ENCODE measurements around the gene THBS3.

THBS3 gene

DNA sequence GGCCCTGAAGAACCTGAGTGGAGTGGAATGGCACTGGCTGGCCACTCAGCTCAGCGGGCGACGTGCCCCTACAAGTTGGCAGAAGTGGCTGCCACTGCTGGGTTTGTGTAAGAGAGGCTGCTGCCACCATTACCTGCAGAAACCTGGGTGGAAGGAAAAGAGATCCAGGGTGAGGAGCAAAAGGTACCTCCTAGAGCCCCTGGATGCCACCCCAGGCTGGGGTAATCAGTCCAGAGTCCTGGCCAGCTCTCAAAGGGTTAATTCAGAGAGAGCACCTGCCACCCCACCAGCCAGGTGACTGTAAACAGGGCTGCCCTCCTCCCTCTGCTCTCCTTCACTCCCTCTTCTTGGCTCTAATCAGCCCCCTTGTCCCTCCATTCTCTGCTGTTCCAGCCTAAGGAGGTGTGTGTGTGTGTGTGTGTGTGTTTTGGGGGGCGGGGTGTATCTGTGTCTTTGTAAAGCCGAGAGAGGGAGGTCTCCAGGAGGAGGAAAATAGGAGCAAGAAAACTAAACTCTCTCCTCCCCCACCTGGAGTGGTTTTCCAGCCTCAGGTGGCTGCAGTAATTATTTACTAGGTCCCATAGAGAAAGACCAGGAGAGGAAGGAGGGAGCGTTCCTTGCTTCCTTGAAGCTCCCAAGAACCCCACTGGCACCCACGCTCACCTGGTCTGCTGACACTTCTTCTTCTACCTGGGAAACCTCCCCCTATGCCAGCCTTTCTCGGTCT, 21.5 kb downstream of the THBS3 start:
- Histone ChIP-seq H3K4me3 (ENCODE audit: extremely low read depth, insufficient read depth, low read length, poor library complexity, severe bottlenecking) (no peak overlapping the region), H3K36me3 (ENCODE audit: control insufficient read depth, insufficient read depth, low read length) (peaks cover 23% of the 10 kb centered on the region), H3K4me1 (ENCODE audit: control insufficient read depth, insufficient read depth, low read length, poor library complexity, severe bottlenecking) (no peaks in the 10 kb centered on the region), H3K9me3 (ENCODE audit: control insufficient read depth, low read length) (no peaks in the 10 kb centered on the region), H3K27ac (ENCODE audit: low read depth, low read length, severe bottlenecking) (no peak overlapping the region)
- 92 to 96% methylated on average over 3 to 4 of the region's 8 CpGs for WGBS, 2 experiments (ENCODE audit: insufficient coverage in 2 of 2)

DNA sequence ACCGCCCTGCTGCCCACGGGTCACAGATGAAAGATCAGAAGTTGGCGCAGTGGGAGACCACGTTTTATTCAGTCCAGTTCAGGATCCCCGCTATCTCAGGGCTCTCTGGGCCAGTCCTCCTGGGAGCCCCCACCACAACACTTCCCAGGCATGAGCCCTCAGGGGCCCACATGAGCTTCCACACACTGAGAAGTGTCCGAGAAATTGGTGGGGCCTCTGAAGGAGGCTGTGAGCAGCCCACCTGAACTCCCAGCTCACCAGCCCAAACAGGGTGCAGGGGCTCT, 22.0 kb downstream of the THBS3 start:
- H3K4me1 ChIP-seq (ENCODE audit: control insufficient read depth, insufficient read depth, low read length, poor library complexity, severe bottlenecking) = no peaks in the 10 kb centered on the region
- no peak overlapping the region for H3K27ac ChIP-seq (ENCODE audit: low read depth, low read length, severe bottlenecking)
- 80 to 88% methylated on average over 6 of the region's 6 CpGs for WGBS, 2 experiments (ENCODE audit: insufficient coverage in 2 of 2)
- no peaks in the 10 kb centered on the region for H3K9me3 ChIP-seq (ENCODE audit: control insufficient read depth, low read length)
- peaks cover 28% of the 10 kb centered on the region for H3K36me3 ChIP-seq (ENCODE audit: control insufficient read depth, insufficient read depth, low read length)
- H3K4me3 ChIP-seq (ENCODE audit: extremely low read depth, insufficient read depth, low read length, poor library complexity, severe bottlenecking) = no peak overlapping the region

DNA sequence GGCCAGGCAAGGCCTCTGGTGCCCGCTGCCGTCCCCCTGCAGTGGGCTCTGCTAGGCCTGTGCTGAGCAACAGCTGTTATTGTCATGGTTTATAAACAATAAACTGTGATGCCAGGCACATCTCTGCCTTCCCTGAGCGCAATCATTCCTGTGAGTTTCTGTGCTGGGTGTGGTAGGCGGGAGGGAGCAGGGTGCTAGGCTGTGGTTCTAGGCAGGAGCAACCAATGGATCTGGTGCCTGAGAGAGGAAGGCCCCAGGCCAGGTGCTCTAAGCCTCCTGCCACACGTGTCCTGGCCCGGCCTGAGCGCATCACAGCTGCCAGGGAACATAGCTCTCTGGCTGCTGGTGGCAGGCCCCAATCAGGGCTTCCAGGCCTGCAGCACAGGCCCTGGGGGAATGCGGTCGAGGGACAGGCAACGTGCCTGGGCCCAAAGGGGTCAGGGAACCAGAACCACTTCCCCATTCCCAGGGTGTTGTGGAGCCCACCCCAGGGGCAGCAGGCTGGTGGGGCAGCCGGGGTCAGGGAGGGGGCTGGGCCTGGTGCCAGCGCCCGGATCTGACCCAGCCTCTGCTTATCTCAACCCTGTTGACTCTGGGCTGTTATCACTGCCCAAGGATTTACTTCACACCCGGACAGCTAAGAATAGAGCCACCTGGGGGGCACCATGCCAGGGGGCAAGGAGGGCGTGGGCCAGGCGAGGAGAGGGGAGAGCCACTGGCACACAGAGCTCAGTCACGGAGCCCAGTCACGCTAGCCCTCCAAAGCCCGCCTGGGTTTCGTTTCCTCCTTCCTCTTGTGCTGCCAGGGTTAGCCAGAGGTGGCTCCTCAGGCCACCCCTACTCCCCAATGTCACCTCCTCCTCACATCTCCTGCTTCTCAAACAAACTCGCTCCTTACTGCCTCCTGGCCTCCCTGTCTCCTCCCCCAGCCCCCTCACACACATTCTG, 22.6 kb downstream of the THBS3 start:
- WGBS, 2 experiments (ENCODE audit: insufficient coverage in 2 of 2) = 84 to 90% methylated on average over 14 to 16 of the region's 21 CpGs
- Histone ChIP-seq H3K9me3 (ENCODE audit: control insufficient read depth, low read length) (no peaks in the 10 kb centered on the region), H3K4me3 (ENCODE audit: extremely low read depth, insufficient read depth, low read length, poor library complexity, severe bottlenecking) (no peak overlapping the region), H3K4me1 (ENCODE audit: control insufficient read depth, insufficient read depth, low read length, poor library complexity, severe bottlenecking) (no peaks in the 10 kb centered on the region), H3K36me3 (ENCODE audit: control insufficient read depth, insufficient read depth, low read length) (peaks cover 28% of the 10 kb centered on the region), H3K27ac (ENCODE audit: low read depth, low read length, severe bottlenecking) (no peak overlapping the region)

DNA sequence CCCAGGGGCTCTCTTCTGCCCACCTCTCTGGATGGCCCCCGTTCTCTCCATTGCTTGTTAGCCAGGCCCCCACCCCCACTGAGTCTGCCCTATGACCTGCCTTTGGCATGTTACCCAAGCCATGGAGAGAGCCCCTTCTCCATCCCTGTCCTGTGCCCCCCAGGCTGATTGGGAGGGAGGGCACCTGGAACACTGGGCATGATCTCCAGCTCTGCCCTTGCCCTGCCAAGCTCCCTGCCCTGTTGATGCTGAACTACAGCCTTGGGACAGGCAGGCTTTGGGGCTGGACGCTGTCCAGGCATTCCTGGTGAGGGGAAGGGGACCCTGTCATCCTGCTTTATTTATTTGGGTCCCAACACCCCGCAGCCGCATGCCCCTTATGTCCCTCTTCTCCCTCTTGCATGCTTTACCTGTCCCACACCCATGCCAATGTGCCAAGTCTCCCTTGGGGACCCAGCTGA, 23.3 kb downstream of the THBS3 start:
- H3K9me3 ChIP-seq (ENCODE audit: control insufficient read depth, low read length) = no peaks in the 10 kb centered on the region
- peaks cover 35% of the 10 kb centered on the region for H3K36me3 ChIP-seq (ENCODE audit: control insufficient read depth, insufficient read depth, low read length)
- no peak overlapping the region for H3K27ac ChIP-seq (ENCODE audit: low read depth, low read length, severe bottlenecking)
- no peak overlapping the region for H3K4me3 ChIP-seq (ENCODE audit: extremely low read depth, insufficient read depth, low read length, poor library complexity, severe bottlenecking)
- no peaks in the 10 kb centered on the region for H3K4me1 ChIP-seq (ENCODE audit: control insufficient read depth, insufficient read depth, low read length, poor library complexity, severe bottlenecking)
- 91 to 100% methylated on average over 3 to 4 of the region's 4 CpGs for WGBS, 2 experiments (ENCODE audit: insufficient coverage in 2 of 2)

DNA sequence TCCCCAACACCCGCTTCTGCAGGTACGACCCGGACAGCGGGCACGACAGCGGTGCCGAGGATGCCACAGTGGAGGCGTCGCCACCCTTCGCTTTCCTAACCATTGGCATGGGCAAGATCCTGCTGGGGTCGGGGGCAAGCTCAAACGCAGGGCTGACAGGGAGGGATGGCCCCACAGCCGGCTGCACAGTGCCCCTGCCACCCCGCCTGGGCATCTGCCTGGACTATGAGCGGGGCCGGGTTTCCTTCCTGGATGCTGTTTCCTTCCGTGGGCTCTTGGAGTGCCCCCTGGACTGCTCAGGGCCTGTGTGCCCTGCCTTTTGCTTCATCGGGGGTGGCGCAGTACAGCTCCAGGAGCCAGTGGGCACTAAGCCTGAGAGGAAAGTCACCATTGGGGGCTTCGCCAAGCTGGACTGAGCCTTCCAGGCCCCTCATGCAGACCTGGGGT, 23.9 kb downstream of the THBS3 start:
- Histone ChIP-seq H3K4me3 (ENCODE audit: extremely low read depth, insufficient read depth, low read length, poor library complexity, severe bottlenecking) (no peak overlapping the region), H3K4me1 (ENCODE audit: control insufficient read depth, insufficient read depth, low read length, poor library complexity, severe bottlenecking) (no peaks in the 10 kb centered on the region), H3K27ac (ENCODE audit: low read depth, low read length, severe bottlenecking) (no peak overlapping the region), H3K9me3 (ENCODE audit: control insufficient read depth, low read length) (no peaks in the 10 kb centered on the region), H3K36me3 (ENCODE audit: control insufficient read depth, insufficient read depth, low read length) (peaks cover 41% of the 10 kb centered on the region)
- whole genome bisulfite sequencing, 2 experiments (ENCODE audit: insufficient coverage in 2 of 2) = 95 to 97% methylated on average over 20 of the region's 20 CpGs

DNA sequence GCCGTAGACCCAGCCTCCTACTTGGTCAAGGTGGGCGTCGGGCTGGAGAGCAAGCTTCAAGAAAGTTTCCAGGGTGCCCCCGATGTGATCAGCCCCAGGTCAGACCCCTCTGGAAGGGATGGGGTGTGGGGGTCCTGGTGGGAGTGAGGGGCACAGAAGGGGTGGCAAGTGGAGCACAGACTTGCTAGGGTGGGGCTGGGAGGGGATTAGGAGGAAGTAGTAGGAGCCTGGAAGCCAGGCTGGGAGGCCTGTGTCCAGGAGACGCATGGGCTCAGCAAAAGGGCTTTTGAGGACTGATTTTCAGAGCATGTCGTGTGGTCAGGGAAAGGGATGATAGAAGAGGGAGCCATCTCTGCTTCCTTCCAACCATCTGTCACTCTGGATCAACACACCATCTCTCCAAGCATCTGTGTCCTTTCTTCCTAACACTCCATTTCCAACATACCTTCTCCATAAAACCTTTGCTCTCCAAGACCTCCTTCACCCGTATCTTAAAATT, 25.6 kb downstream of the THBS3 start:
- Histone ChIP-seq H3K4me1 (ENCODE audit: control insufficient read depth, insufficient read depth, low read length, poor library complexity, severe bottlenecking) (no peaks in the 10 kb centered on the region), H3K36me3 (ENCODE audit: control insufficient read depth, insufficient read depth, low read length) (peaks cover 57% of the 10 kb centered on the region), H3K9me3 (ENCODE audit: control insufficient read depth, low read length) (no peaks in the 10 kb centered on the region), H3K4me3 (ENCODE audit: extremely low read depth, insufficient read depth, low read length, poor library complexity, severe bottlenecking) (no peak overlapping the region), H3K27ac (ENCODE audit: low read depth, low read length, severe bottlenecking) (no peak overlapping the region)
- WGBS, 2 experiments (ENCODE audit: insufficient coverage in 2 of 2) = 90 to 100% methylated on average over 2 to 7 of the region's 7 CpGs

DNA sequence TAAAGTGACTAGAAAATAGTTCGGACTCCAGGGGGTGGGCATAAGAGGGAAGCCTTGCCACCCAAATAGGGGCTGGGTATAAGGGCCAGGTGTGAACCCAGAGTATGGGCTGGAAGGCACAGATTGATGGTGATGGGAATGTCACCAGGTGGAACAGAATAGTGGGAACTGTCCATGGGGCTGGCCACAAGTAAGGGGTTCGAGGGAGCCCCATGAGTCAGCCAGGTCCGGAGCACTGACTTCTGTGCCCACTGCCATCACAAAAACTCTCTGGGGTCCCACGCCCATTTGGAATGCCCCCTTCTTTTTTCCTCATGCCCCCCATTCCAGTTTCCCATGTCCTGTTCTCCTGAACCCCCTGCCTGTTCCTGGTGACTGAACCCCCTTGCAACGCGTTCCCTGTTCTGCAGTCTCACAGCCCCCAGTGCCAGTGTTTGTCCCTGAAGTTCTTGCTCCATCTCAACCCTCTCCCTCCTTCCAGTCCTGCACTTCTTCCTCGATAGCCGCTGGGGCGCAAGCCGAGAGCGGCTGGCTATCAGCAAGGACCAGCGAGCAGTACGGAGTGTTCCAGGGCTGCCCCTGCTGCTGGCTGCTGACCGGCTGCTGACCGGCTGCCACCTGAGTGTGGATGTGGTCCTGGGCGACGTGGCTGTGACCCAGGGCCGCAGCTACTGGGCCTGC, 26.2 kb downstream of the THBS3 start:
- Histone ChIP-seq H3K9me3 (ENCODE audit: control insufficient read depth, low read length) (no peaks in the 10 kb centered on the region), H3K36me3 (ENCODE audit: control insufficient read depth, insufficient read depth, low read length) (peaks cover 61% of the 10 kb centered on the region), H3K27ac (ENCODE audit: low read depth, low read length, severe bottlenecking) (no peak overlapping the region), H3K4me3 (ENCODE audit: extremely low read depth, insufficient read depth, low read length, poor library complexity, severe bottlenecking) (no peak overlapping the region), H3K4me1 (ENCODE audit: control insufficient read depth, insufficient read depth, low read length, poor library complexity, severe bottlenecking) (no peaks in the 10 kb centered on the region)
- 96% methylated on average over 14 to 16 of the region's 18 CpGs for WGBS, 2 experiments (ENCODE audit: insufficient coverage in 2 of 2)

DNA sequence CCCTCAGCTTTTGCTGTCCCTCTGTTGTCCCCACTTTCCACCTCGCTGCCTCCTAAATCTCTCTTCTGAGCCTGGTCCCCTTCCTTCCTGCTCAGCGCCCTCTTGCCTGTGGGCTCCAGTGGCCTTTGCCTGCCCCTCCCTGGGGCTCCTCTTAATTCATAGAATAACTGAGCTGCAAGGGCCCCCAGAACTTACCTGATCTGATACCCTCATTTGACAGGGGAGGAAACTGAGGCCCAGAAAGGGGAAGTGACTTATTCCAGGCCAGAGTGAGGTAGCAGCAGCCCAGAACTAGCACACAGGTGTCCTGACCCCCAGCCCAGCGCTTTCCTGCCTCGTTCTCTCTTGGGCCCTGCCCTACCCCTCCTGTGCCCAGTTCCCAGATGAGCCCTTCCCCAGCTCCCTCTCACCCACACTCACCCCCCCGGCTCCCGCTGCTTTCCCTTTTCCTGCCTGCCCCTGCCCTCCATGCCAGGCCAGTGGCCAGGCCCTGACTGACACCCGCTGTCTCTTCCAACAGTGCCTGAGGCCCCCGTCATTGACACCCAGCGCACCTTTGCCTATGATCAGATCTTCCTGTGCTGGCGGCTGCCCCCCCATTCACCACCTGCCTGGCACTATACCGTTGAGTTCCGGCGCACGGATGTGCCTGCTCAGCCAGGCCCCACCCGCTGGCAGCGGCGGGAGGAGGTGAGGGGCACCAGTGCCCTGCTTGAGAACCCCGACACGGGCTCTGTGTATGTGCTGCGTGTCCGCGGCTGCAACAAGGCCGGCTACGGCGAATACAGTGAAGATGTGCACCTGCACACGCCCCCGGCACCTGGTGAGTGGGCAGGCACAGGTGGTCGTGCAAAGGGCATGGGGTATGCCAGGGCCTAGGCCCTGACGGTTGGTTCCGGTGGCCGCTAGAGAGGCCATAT, 28.3 kb downstream of the THBS3 start:
- Histone ChIP-seq H3K27ac (ENCODE audit: low read depth, low read length, severe bottlenecking) (no peak overlapping the region), H3K9me3 (ENCODE audit: control insufficient read depth, low read length) (no peaks in the 10 kb centered on the region), H3K4me3 (ENCODE audit: extremely low read depth, insufficient read depth, low read length, poor library complexity, severe bottlenecking) (no peak overlapping the region), H3K36me3 (ENCODE audit: control insufficient read depth, insufficient read depth, low read length) (peaks cover 55% of the 10 kb centered on the region), H3K4me1 (ENCODE audit: control insufficient read depth, insufficient read depth, low read length, poor library complexity, severe bottlenecking) (no peaks in the 10 kb centered on the region)
- 95 to 97% methylated on average over 30 to 31 of the region's 31 CpGs for WGBS, 2 experiments (ENCODE audit: insufficient coverage in 2 of 2)

DNA sequence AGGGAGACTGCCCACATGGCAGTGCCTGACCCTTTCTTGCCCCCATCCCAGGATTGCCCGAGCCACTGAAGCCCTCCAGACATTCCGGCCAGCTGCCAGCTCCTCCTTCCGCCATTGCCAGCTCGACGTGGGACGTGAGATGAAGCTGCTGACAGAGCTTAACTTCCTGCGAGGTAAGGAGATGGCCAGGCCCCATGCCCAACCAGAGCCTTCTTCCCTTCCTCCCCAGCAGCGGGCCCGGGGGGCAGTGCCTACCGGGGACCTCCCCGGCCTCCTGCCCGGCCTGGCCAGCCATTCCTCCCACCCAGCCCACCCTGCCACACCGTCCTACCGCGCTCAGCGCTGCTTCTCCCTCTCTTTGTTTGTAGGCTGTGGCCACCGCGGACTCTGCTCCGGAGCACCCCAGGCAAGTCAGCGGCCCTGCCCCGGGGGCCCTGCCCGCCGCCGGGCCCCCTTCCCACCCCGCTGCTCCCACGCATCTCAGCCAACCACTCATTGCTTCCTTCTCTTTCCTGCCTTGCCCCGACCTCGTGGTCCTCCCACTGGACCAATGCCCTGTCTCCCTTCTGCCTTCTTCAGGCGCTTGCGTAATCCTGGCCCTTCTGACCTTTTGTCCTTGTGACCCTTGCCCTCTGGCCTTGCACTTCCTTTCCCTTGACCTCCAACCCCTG, 29.1 kb downstream of the THBS3 start:
- H3K4me1 ChIP-seq (ENCODE audit: control insufficient read depth, insufficient read depth, low read length, poor library complexity, severe bottlenecking) = no peaks in the 10 kb centered on the region
- peaks cover 49% of the 10 kb centered on the region for H3K36me3 ChIP-seq (ENCODE audit: control insufficient read depth, insufficient read depth, low read length)
- WGBS, 2 experiments (ENCODE audit: insufficient coverage in 2 of 2) = 95 to 97% methylated on average over 23 to 30 of the region's 30 CpGs
- H3K9me3 ChIP-seq (ENCODE audit: control insufficient read depth, low read length) = no peaks in the 10 kb centered on the region
- no peak overlapping the region for H3K4me3 ChIP-seq (ENCODE audit: extremely low read depth, insufficient read depth, low read length, poor library complexity, severe bottlenecking)
- no peak overlapping the region for H3K27ac ChIP-seq (ENCODE audit: low read depth, low read length, severe bottlenecking)
